Vagina (tissue), 2 donors: ENCODE measurements around the gene NAPSA.

Experiments used
- POLR2A ChIP-seq, 2 donors: fragments of 450-650 bp; IDR thresholded peaks; one replicate each; pipeline ENCODE4 v1.6.1; 2017; ENCODE audit warnings: antibody characterized with exemption in 2 of 2, mild to moderate bottlenecking in 2 of 2, moderate library complexity in 2 of 2
- TF ChIP-seq, protein P1 (sequence below), 3 experiments: fragments of 450-650 bp in 2 of 3; fragments of 200-600 bp in 1 of 3; sonication (generic) in 1 of 3; IDR thresholded peaks; one replicate each; pipeline ENCODE4 v1.5.1; 2017 to 2019; ENCODE audit warnings: antibody characterized with exemption in 3 of 3, mild to moderate bottlenecking in 2 of 3, moderate library complexity in 2 of 3

DNA sequence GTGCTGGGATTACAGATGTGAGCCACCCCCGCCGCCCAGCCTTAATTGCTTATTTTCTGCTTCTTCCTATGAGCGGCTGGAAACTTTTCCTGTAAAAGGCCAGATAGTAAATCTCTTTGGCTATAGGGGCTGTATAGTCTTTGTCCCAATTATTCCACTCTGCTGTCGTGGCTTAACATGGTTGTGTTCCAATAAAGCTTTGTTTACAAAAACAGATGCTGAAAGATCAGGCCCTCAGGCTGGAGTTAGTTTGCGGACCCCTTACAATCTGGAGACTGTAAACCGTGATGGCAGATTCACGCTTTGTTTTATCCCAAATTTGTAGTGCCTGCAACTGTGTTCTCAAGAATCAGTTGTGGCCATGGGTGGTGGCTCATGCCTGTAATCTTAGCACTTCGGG, 47.0 kb downstream of the NAPSA start:
- TF ChIP-seq, protein P1, sequence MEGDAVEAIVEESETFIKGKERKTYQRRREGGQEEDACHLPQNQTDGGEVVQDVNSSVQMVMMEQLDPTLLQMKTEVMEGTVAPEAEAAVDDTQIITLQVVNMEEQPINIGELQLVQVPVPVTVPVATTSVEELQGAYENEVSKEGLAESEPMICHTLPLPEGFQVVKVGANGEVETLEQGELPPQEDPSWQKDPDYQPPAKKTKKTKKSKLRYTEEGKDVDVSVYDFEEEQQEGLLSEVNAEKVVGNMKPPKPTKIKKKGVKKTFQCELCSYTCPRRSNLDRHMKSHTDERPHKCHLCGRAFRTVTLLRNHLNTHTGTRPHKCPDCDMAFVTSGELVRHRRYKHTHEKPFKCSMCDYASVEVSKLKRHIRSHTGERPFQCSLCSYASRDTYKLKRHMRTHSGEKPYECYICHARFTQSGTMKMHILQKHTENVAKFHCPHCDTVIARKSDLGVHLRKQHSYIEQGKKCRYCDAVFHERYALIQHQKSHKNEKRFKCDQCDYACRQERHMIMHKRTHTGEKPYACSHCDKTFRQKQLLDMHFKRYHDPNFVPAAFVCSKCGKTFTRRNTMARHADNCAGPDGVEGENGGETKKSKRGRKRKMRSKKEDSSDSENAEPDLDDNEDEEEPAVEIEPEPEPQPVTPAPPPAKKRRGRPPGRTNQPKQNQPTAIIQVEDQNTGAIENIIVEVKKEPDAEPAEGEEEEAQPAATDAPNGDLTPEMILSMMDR (IDR thresholded peaks at IDR 0.05) = no peak
- no peak for TF ChIP-seq POLR2A (IDR thresholded peaks at IDR 0.05)
